ENCODE data around the gene STAP1. TPM values are rescaled to one million over a fixed set of nuclear protein-coding genes. Genes with fewer than 3 reads are reported as not detected.

STAP1 gene
- total and polyA plus RNA-seq, 8 donors, result 0.10 to 0.50 (median 0.24) TPM; not detected in 1

Other genes starting within 250 kb of the STAP1 start
- gene CENPC, start 13.2 kb upstream of the STAP1 start, total RNA-seq, result 10 to 100 TPM; 16.1 to 16.5 TPM
- gene CENPC, start 13.2 kb upstream of the STAP1 start, polyA plus RNA-seq (ENCODE audit: insufficient read length in 6 of 6), result 10 to 100 TPM; 25.9 to 41.5 (median 32.3) TPM
- 10 to 100 TPM; 57.6 to 62.6 TPM for gene UBA6, start 142.4 kb downstream of the STAP1 start, total RNA-seq
- 10 to 100 TPM; 61.6 to 80.9 (median 64.8) TPM for gene UBA6, start 142.4 kb downstream of the STAP1 start, polyA plus RNA-seq (ENCODE audit: insufficient read length in 6 of 6)
- gene GNRHR, start 195.7 kb downstream of the STAP1 start, total RNA-seq, result not detected
- 1 to 10 TPM in 1 of 6 donors, under 1 TPM in 5; 0.66 to 1.3 (median 0.72) TPM for gene GNRHR, start 195.7 kb downstream of the STAP1 start, polyA plus RNA-seq (ENCODE audit: insufficient read length in 6 of 6)